Muscle layer of colon (tissue), 2 donors: ENCODE results near the gene NUP210L.

Experiments used
- H3K27ac ChIP-seq: one replicate; pipeline ENCODE4 v1.7.0; 2013; ENCODE audit warnings: low read depth, mild to moderate bottlenecking, low read length, moderate library complexity
- H3K27me3 ChIP-seq, 2 donors: one replicate each; pipeline ENCODE4 v1.7.0; 2013; ENCODE audit warnings: low read length in 2 of 2, mild to moderate bottlenecking in 2 of 2; ENCODE audit not compliant: insufficient read depth in 2 of 2, control insufficient read depth in 1 of 2
- H3K36me3 ChIP-seq: one replicate; pipeline ENCODE4 v1.7.0; 2013; ENCODE audit warnings: mild to moderate bottlenecking, low read length; ENCODE audit not compliant: insufficient read depth
- H3K4me1 ChIP-seq: one replicate; pipeline ENCODE4 v1.7.0; 2013; ENCODE audit warnings: mild to moderate bottlenecking, low read length; ENCODE audit not compliant: insufficient read depth
- H3K4me3 ChIP-seq, 2 donors: one replicate each; pipeline ENCODE4 v1.7.0; 2013; ENCODE audit warnings: low read length in 2 of 2, low read depth in 1 of 2, mild to moderate bottlenecking in 1 of 2, moderate library complexity in 1 of 2
- H3K9ac ChIP-seq: one replicate; pipeline ENCODE4 v1.7.0; 2013; ENCODE audit warnings: low read length
- H3K9me3 ChIP-seq: one replicate; pipeline ENCODE4 v1.7.0; 2013; ENCODE audit warnings: mild to moderate bottlenecking, low read length
- donor health status: abdominal sarcoma.
- donor health status: Adenocarcinoma of cecum.

NUP210L gene

GRCh38 chr1:153960206-153960605, 194.7 kb downstream of the NUP210L start:
- peaks cover 18% of the 10 kb centered on the region for H3K36me3 ChIP-seq
- no peaks in the 10 kb centered on the region for H3K27me3 ChIP-seq
- H3K4me1 ChIP-seq: peaks cover 60% of the 10 kb centered on the region
- no peaks in the 10 kb centered on the region for H3K9me3 ChIP-seq
- H3K27ac ChIP-seq: peak overlapping the region; percentile 6
- no peak overlapping the region for H3K9ac ChIP-seq
- no peak overlapping the region for H3K4me3 ChIP-seq

- H3K9ac ChIP-seq: no peak overlapping the region
- peaks cover 57% of the 10 kb centered on the region for H3K4me1 ChIP-seq
Observed at GRCh38 chr1:153959454-153959853, 195.4 kb downstream of the NUP210L start.

GRCh38 chr1:153958961-153959260, 196.0 kb downstream of the NUP210L start:
- Histone ChIP-seq H3K9me3 (no peaks in the 10 kb centered on the region), H3K9ac (no peak overlapping the region), H3K36me3 (peaks cover 28% of the 10 kb centered on the region), H3K27me3 (no peaks in the 10 kb centered on the region), H3K27ac (peak overlapping the region; percentile 61), H3K4me3 (peak overlapping the region in 1 of 2 donors; percentile 96), H3K4me1 (peaks cover 52% of the 10 kb centered on the region)

More at GRCh38 chr1:153959454-153959853, 195.4 kb downstream of the NUP210L start:
- H3K36me3 ChIP-seq: peaks cover 23% of the 10 kb centered on the region
- no peak overlapping the region for H3K4me3 ChIP-seq
- no peaks in the 10 kb centered on the region for H3K27me3 ChIP-seq
- H3K27ac ChIP-seq: peak overlapping the region; percentile 61
- no peaks in the 10 kb centered on the region for H3K9me3 ChIP-seq

- Histone ChIP-seq H3K4me1 (peaks cover 50% of the 10 kb centered on the region), H3K4me3 (peak within 1 kb of the TSS; percentile 88 to 96), H3K9me3 (no peaks in the 10 kb centered on the region), H3K27me3 (no peaks in the 10 kb centered on the region), H3K9ac (peak within 1 kb of the TSS; percentile 88), H3K27ac (peak within 1 kb of the TSS; percentile 87), H3K36me3 (peaks cover 34% of the 10 kb centered on the region)
Observed at GRCh38 chr1:153958111-153958960, 196.5 kb downstream of the NUP210L start, which contains the start of gene CRTC2. Gene CRTC2 (minus strand): TSS chr1:153958612. CDS start chr1:153958497, 115 bp downstream.

- H3K36me3 ChIP-seq: peaks cover 37% of the 10 kb centered on the region
- peak overlapping the region; percentile 87 for H3K27ac ChIP-seq
- H3K9ac ChIP-seq: peak overlapping the region; percentile 88
- H3K4me3 ChIP-seq: peak overlapping the region; percentile 88 to 96
- H3K4me1 ChIP-seq: peaks cover 48% of the 10 kb centered on the region
- H3K9me3 ChIP-seq: no peaks in the 10 kb centered on the region
- no peaks in the 10 kb centered on the region for H3K27me3 ChIP-seq
Observed at GRCh38 chr1:153957744-153958110, 197.1 kb downstream of the NUP210L start.

GRCh38 chr1:153956997-153957715, 197.7 kb downstream of the NUP210L start:
- Histone ChIP-seq H3K9ac (peak overlapping the region; percentile 88), H3K4me1 (peaks cover 44% of the 10 kb centered on the region), H3K27ac (peak overlapping the region; percentile 87), H3K9me3 (no peaks in the 10 kb centered on the region), H3K27me3 (no peaks in the 10 kb centered on the region), H3K36me3 (peaks cover 42% of the 10 kb centered on the region), H3K4me3 (peak overlapping the region; percentile 88 to 96)

- peaks cover 32% of the 10 kb centered on the region for H3K4me1 ChIP-seq
- H3K27me3 ChIP-seq: no peaks in the 10 kb centered on the region
- no peaks in the 10 kb centered on the region for H3K9me3 ChIP-seq
Observed at GRCh38 chr1:153954826-153955225, 200.0 kb downstream of the NUP210L start.

GRCh38 chr1:153953859-153954365, 201.0 kb downstream of the NUP210L start:
- Histone ChIP-seq H3K4me3 (no peak overlapping the region), H3K27ac (no peak overlapping the region), H3K4me1 (peaks cover 23% of the 10 kb centered on the region), H3K27me3 (no peaks in the 10 kb centered on the region), H3K36me3 (peaks cover 55% of the 10 kb centered on the region), H3K9me3 (no peaks in the 10 kb centered on the region), H3K9ac (no peak overlapping the region)

More at GRCh38 chr1:153954826-153955225, 200.0 kb downstream of the NUP210L start:
- no peak overlapping the region for H3K9ac ChIP-seq
- H3K36me3 ChIP-seq: peaks cover 54% of the 10 kb centered on the region
- H3K4me3 ChIP-seq: no peak overlapping the region
- no peak overlapping the region for H3K27ac ChIP-seq

GRCh38 chr1:153951801-153952200, 203.1 kb downstream of the NUP210L start:
- no peaks in the 10 kb centered on the region for H3K9me3 ChIP-seq
- H3K9ac ChIP-seq: no peak overlapping the region
- H3K4me1 ChIP-seq: peaks cover 18% of the 10 kb centered on the region
- no peak overlapping the region for H3K27ac ChIP-seq
- H3K27me3 ChIP-seq: no peaks in the 10 kb centered on the region
- no peak overlapping the region for H3K4me3 ChIP-seq
- peaks cover 73% of the 10 kb centered on the region for H3K36me3 ChIP-seq

- Histone ChIP-seq H3K36me3 (peaks cover 73% of the 10 kb centered on the region), H3K4me3 (no peak overlapping the region), H3K27me3 (no peaks in the 10 kb centered on the region)
Observed at GRCh38 chr1:153951183-153951582, 203.7 kb downstream of the NUP210L start.

GRCh38 chr1:153946622-153947241, 208.1 kb downstream of the NUP210L start, which contains the start of gene DENND4B:
Gene DENND4B (minus strand): TSS chr1:153946718. CDS start chr1:153944374, 2,344 bp downstream.
- peaks cover 62% of the 10 kb centered on the region for H3K36me3 ChIP-seq
- H3K9ac ChIP-seq: peak within 1 kb of the TSS; percentile 50
- H3K4me1 ChIP-seq: peaks cover 22% of the 10 kb centered on the region
- no peaks in the 10 kb centered on the region for H3K27me3 ChIP-seq
- peak within 1 kb of the TSS; percentile 57 to 58 for H3K4me3 ChIP-seq
- peak within 1 kb of the TSS; percentile 69 for H3K27ac ChIP-seq
- H3K9me3 ChIP-seq: no peaks in the 10 kb centered on the region

More at GRCh38 chr1:153951183-153951582, 203.7 kb downstream of the NUP210L start:
- H3K27ac ChIP-seq: no peak overlapping the region
- no peak overlapping the region for H3K9ac ChIP-seq
- no peaks in the 10 kb centered on the region for H3K9me3 ChIP-seq
- peaks cover 14% of the 10 kb centered on the region for H3K4me1 ChIP-seq
